Raji (cell line): ENCODE measurements around the gene GAK.

Source experiments
- POLR2A ChIP-seq: IDR thresholded peaks from 2 replicates; pipeline ENCODE4 v1.6.1; 2011; ENCODE audit warnings: low read depth, low read length, control low read depth; ENCODE audit not compliant: insufficient read depth

GAK gene

DNA sequence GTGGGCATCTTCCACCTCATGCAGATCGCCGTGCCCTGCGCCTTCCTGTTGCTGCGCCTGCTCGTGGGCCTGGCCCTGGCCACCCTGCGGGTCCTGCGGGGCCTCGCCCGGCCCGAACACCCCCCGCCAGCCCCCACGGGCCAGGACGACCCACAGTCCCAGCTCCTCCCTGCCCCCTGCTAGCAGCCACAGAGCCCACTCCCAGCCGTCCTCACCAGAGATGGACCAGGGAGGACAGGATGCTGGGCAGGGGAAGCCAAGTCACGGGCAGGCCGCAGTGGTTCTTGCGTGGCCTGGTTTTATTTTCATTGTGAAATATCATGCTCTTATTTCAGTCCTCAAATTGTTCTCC lies 26.2 kb upstream of the GAK start:
- TF ChIP-seq POLR2A = no peak

DNA sequence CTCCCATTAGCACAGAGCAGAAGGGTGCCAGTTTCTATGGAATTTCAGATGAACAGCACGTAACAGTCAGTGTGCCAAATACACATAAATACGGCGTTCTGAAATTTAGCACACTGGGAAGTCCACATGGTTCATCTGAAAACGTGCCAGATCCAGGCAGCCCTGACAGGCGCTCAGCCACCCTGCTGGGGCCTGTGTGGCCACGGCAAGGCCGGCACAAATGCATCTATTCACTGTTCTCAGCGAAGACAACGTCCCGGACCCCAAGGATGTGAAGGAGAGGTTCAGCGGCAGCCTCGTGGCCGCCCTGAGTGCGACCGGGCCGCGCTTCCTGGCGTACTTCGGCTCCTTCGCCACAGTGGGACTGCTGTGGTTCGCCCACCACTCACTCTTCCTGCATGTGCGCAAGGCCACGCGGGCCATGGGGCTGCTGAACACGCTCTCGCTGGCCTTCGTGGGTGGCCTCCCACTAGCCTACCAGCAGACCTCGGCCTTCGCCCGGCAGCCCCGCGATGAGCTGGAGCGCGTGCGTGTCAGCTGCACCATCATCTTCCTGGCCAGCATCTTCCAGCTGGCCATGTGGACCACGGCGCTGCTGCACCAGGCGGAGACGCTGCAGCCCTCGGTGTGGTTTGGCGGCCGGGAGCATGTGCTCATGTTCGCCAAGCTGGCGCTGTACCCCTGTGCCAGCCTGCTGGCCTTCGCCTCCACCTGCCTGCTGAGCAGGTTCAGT lies 25.6 kb upstream of the GAK start:
- no peak for TF ChIP-seq POLR2A

DNA sequence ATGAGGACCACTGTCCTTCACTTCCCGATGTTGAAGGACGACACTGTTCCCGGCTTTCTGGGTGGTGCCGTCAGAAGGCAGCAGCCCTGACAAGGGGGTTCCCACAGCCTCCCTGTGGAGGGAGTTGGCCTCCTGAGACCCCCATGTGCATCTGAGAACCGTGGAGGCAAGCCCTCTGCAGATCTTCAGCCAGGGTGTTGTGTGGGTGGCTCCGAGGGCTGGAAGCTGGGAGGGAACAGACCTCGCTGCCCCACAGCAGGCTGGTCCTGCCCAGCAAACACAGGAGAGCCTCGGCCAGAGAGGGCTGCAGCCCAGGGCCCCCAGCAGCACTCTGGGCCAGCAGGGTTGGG lies 25.1 kb upstream of the GAK start:
- TF ChIP-seq POLR2A = no peak

DNA sequence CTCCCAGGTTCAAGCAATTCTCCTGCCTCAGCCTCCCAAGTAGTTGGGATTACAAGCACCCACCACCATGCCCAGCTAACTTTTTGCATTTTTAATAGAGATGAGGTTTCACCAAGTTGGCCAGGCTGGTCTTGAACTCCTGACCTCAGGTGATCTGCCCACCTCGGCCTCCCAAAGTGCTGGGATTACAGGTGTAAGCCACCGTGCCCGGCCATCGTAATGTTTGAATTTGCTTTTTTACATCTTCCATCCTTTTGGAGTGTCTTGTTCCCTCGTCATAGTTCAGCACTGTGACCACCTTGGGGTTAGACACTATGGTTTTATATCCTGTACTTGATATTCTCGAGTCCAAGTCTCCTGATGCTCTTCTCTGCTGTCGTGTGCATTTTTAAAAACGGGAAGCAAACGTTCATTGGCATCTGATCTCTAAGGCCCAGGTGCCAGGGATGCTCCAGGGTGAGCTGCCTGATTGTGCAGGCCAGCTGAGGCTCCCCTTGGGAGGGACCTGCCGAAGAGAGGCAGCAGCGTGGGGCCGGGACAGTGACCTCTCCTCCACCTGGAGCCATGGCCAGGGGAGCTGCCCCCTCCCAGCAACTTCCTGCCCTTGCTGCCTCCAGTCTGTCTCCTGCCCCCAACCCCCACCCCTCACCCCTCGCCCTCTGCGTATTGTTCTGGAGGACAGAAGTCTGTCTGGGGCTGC lies 24.6 kb upstream of the GAK start:
- no peak for TF ChIP-seq POLR2A

DNA sequence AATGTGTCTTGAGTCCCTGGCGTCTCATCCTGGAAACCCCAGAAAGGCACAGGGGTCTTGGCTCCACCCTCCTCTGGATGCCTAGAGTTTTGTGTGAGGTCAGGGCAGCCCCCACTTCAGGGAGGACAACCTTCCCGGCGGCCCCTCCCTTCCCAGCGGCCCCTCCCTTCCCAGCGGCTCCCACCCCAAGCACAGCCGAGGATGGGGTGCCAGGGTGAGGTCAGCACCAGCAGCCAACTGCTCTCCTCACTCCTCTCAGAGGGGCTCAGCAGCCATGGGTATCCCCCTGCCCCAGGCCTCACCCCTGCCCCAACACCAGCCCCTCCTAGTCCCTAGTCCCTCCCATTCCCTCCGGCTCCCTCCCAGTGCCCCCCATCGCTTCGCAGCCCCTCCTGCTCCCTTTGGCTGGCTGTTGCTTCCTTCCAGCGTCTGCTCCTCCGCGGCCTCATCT lies 23.8 kb upstream of the GAK start:
- no peak for TF ChIP-seq POLR2A

DNA sequence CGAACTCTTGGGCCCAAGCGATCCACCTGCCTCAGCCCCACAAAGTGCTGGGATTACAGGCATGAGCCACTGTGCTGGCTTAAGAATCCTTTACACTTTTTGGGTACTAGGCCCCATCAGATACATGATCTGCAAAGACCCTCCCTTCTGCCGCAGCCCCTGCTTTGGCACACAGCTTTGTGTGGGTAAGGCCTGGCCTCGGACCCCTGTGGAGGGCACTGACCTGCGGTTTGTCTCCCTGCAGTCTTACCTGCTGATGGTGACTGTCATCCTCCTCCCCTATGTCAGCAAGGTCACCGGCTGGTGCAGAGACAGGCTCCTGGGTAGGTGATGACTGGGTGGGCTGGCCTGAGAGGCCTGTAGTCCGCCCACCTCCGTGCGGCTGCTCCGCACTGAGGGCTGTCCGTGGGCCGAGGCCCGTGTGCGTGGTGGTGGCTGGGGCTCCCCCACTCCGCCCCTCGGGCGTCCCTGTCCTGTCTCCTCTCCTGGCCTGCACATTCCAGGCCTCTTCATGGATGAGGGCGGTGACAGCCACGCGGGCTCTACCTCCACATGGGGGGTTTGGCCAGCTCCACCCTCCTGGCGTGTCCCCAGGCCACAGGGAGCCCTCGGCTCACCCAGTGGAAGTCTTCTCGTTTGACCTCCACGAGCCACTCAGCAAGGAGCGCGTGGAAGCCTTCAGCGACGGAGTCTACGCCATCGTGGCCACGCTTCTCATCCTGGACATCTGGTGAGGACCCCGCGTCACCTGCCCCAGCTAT lies 23.2 kb upstream of the GAK start:
- TF ChIP-seq POLR2A = no peak

DNA sequence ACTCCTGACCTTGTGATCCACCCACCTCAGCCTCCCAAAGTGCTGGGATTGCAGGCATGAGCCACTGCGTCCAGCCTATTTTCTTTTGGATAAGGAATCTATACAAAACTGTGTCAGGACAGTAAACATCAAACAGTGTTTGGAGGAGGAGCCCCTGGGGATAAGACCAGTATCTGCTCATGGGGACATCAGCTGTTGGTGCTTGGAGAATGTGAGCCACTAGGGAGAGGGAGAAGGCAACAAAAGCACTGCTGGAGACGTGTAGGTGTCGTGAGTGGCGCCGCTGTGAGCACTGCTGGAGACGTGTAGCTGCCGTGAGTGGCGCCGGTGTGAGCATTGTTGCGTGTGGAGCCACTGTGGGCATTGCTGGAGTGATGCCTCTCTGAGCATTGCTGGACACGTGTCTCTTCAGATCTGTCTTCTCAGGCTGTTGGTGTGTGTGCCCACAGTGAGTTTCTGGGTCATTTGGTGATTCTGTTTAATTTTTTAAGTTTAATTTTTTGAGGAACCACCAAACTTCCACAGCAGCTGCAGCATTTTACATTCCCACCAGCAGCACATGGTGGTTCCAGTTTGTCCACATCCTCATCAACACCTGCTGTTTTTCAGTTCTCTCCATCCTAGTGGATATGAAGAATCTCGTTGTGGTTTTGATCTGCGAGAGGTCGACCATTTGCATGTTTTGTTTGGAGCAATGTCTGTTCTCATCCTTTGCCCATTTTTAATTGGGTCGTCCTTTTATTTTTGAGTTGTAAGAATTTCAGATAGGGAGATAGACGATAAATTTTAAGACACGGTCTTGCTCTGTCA lies 22.3 kb upstream of the GAK start:
- TF ChIP-seq POLR2A = no peak

DNA sequence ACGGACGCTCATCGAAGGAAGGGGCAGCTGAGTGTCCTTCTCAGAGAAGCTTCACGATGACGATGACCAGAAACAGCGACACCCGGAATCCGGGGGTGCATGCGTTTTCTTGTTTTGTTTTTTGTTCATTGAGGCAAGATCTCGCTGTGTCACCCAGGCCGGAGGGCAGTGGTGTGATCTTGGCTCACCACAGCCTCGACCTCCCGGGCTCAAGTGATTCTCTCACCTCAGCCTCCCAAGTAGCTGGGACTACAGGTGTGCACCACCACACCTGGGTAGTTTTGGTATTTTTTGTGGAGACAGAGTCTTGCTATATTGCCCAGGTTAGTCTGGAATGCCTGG lies 21.4 kb upstream of the GAK start:
- no peak for TF ChIP-seq POLR2A

DNA sequence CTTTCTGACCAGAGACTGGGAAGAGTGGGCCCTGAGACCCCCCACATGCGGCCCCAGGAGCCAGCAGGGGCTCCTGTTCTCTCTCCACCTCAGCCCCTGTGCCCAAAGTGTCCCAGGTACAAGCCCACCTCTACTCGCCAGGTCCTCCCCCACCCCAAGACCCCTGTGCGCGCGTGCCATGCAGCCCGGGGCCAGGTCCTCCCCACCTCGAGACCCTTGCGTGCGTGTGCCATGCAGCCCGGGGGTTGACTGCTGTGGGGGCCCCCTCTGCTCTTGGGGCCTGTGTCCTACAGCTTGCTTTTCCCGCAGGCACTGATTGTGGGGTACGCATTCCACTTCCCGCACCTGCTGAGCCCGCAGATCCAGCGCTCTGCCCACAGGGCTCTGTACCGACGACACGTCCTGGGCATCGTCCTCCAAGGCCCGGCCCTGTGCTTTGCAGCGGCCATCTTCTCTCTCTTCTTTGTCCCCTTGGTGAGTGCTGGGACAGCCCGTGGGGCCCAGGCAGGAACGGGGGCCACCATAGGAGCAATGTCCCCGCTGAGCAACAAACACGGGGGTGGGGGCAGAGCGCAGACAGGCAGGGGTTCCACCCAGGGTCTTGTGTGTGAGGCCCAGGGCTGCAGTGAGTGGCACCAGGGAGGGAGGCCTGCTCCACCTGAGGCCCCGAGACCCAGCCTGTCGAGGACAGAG lies 20.9 kb upstream of the GAK start:
- TF ChIP-seq POLR2A = no peak

DNA sequence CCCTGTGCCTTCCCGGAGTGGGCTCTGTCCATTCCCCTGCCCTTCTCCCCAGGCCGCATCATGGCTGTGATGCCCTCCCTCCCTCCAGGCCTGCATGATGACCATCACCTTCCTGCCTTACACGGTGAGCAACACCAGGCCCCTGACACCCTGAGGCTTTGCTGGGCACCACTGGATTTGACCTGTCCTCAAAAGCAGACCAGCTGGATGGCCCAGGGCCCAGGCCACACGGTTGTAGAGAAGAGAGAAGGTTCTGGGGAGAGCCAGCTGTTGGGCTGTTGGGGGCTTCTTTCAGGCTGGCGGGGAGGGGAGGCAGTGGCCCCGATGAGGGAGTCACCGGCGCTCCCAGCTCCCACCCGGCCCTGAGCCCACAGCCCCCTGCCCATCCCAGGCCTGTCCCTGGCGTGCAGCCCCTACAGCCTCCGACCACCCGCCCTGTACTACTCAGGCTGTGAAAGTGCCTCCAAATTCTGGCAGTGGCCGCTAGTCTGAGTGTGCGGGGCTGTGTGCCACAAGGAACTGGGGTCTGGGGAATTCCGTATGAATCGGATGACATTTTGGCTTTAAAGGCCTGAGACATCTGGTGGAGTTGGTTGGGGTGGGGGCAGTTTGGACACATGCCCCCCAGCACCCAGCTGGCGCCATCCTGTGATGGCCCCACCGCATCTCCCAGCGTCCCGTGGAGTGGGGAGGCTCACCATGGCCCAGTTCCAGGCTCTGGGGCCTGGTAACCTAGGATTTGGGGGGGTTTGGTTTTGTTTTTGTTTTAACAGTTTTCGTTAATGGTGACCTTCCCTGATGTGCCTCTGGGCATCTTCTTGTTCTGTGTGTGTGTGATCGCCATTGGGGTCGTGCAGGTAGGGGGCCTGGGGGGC lies 19.7 kb upstream of the GAK start:
- no peak for TF ChIP-seq POLR2A

GRCh38 chr4:951186-951585 lies 19.1 kb upstream of the GAK start:
- TF ChIP-seq POLR2A = no peak

DNA sequence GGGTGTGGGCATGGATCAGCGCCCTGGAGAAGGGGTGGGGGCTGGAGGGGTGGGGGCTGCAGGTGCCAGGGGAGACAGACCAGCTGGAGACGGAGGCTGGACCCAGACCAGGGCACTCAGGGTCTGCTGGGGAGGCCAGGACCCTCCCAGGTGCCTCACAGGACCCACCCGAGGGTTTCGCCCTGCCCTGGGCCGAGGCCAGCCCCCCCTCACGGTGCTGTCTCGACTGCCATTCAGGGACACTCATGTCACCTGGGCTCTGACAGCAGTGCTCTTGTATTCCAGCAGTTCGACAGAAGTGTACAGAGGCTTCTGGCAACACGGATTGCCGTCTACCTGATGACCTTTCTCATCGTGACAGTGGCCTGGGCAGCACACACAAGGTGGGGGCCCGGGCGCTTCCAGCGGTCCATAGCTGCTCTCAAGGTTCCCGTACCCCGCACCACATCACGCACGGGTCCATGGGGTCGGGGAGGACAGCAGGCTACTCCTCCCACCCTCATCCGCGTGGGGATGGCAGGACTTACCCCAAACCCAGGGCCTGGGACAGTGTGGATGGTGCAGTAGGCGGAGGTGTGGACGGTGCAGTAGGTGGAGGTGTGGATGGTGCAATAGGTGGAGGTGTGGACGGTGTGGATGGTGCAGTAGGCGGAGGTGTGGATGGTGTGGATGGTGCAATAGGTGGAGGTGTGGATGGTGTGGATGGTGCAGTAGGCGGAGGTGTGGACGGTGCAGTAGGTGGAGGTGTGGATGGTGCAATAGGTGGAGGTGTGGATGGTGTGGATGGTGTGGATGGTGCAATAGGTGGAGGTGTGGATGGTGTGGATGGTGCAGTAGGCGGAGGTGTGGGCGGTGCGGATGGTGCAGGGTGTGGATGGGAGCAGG lies 18.3 kb upstream of the GAK start:
- no peak for TF ChIP-seq POLR2A

GRCh38 chr4:949656-950055 lies 17.5 kb upstream of the GAK start:
- TF ChIP-seq POLR2A = no peak
